ENCODE results near the gene ANGPTL2. TPM values are rescaled to one million over a fixed set of nuclear protein-coding genes. Genes with fewer than 3 reads are reported as not detected.
A peak's percentile ranks its signal among the peaks of the same experiment; 100 is the strongest.

The ANGPTL2 gene
- total and polyA plus RNA-seq, 4 experiments from 2014 or later: not detected

- peak overlapping the region in 2 of 7 donors; percentile 9 to 29 for H3K27ac Mint-ChIP-seq
- H3K4me1 Mint-ChIP-seq: peaks cover 11 to 24% (median 18%) of the 10 kb centered on the region in 4 donors
- H3K36me3 Mint-ChIP-seq: no peaks in the 10 kb centered on the region
- Histone ChIP-seq H3K9me3 (ENCODE audit: control insufficient read depth in 1 of 2, low read length in 2 of 2) (no peaks in the 10 kb centered on the region), H3K4me3 (ENCODE audit: low read length in 2 of 2) (no peak overlapping the region), H3K27ac (ENCODE audit: low read depth, low read length) (no peak overlapping the region), H3K36me3 (ENCODE audit: insufficient read depth, low read length) (no peaks in the 10 kb centered on the region), H3K4me1 (ENCODE audit: insufficient read depth, low read length) (peaks cover 22% of the 10 kb centered on the region), H3K27me3 (ENCODE audit: insufficient read depth, low read length) (no peaks in the 10 kb centered on the region)
- intact Hi-C loops (cut with micrococcal nuclease): loop anchor here (10.0 kb wide), 1 partner anchor 96 kb away; no protein-coding TSS in a partner anchor
- no peaks in the 10 kb centered on the region for H3K27me3 Mint-ChIP-seq
- ChIA-PET CTCF (ENCODE audit: partially characterized antibody) (interaction anchor here (0.9 to 1.0 kb wide), 2 partner anchors 203 to 221 kb away, joined by 3 read pairs; no protein-coding TSS in a partner anchor), POLR2A (ENCODE audit: partially characterized antibody) (no interaction called here)
- H3K9me3 Mint-ChIP-seq: no peaks in the 10 kb centered on the region
- DNase-seq: no peak
- H3K4me3 Mint-ChIP-seq: no peak overlapping the region
These were observed 38.7 kb upstream of the ANGPTL2 start for GRCh38 chr9:127161081-127161624.

GRCh38 chr9:127159949-127160610 lies 37.6 kb upstream of the ANGPTL2 start:
- CTCF ChIA-PET (ENCODE audit: partially characterized antibody): interaction anchor here (0.9 kb wide), 1 partner anchor 220 kb away, joined by 3 read pairs; no protein-coding TSS in a partner anchor
- H3K4me1 Mint-ChIP-seq: peaks cover 13 to 30% (median 23%) of the 10 kb centered on the region in 4 donors
- H3K9me3 ChIP-seq (ENCODE audit: control insufficient read depth in 1 of 2, low read length in 2 of 2): no peaks in the 10 kb centered on the region
- H3K9me3 Mint-ChIP-seq: no peaks in the 10 kb centered on the region
- POLR2A ChIA-PET (ENCODE audit: partially characterized antibody): no interaction called here
- intact Hi-C loops (cut with micrococcal nuclease): loop anchor here (10.0 kb wide), 1 partner anchor 95 kb away; no protein-coding TSS in a partner anchor
- H3K4me3 Mint-ChIP-seq: no peak overlapping the region
- no peaks in the 10 kb centered on the region for H3K36me3 Mint-ChIP-seq
- DNase-seq: no peak
- no peaks in the 10 kb centered on the region for H3K36me3 ChIP-seq (ENCODE audit: insufficient read depth, low read length)
- no peak overlapping the region for H3K4me3 ChIP-seq (ENCODE audit: low read length in 2 of 2)
- H3K4me1 ChIP-seq (ENCODE audit: insufficient read depth, low read length): peaks cover 26% of the 10 kb centered on the region
- peaks cover 0 to 2% of the 10 kb centered on the region in 2 donors for H3K27me3 Mint-ChIP-seq
- no peaks in the 10 kb centered on the region for H3K27me3 ChIP-seq (ENCODE audit: insufficient read depth, low read length)
- H3K27ac ChIP-seq (ENCODE audit: low read depth, low read length): no peak overlapping the region
- H3K27ac Mint-ChIP-seq: no peak overlapping the region

GRCh38 chr9:127159325-127159801 lies 36.9 kb upstream of the ANGPTL2 start:
- no peaks in the 10 kb centered on the region for H3K9me3 Mint-ChIP-seq
- intact Hi-C loops (cut with micrococcal nuclease): no loop called here
- ChIA-PET POLR2A (ENCODE audit: partially characterized antibody) (no interaction called here), CTCF (ENCODE audit: partially characterized antibody) (no interaction called here)
- no peak for DNase-seq
- H3K4me3 Mint-ChIP-seq: no peak overlapping the region
- Histone ChIP-seq H3K27ac (ENCODE audit: low read depth, low read length) (no peak overlapping the region), H3K36me3 (ENCODE audit: insufficient read depth, low read length) (no peaks in the 10 kb centered on the region), H3K4me3 (ENCODE audit: low read length in 2 of 2) (no peak overlapping the region), H3K4me1 (ENCODE audit: insufficient read depth, low read length) (peaks cover 34% of the 10 kb centered on the region), H3K9me3 (ENCODE audit: control insufficient read depth in 1 of 2, low read length in 2 of 2) (no peaks in the 10 kb centered on the region), H3K27me3 (ENCODE audit: insufficient read depth, low read length) (no peaks in the 10 kb centered on the region)
- peaks cover 20 to 37% (median 30%) of the 10 kb centered on the region in 4 donors for H3K4me1 Mint-ChIP-seq
- no peaks in the 10 kb centered on the region for H3K36me3 Mint-ChIP-seq
- H3K27ac Mint-ChIP-seq: no peak overlapping the region
- peaks cover 0 to 2% of the 10 kb centered on the region in 2 donors for H3K27me3 Mint-ChIP-seq

- Mint-ChIP-seq H3K4me1 (peaks cover 23 to 41% (median 34%) of the 10 kb centered on the region in 4 donors), H3K4me3 (no peak overlapping the region), H3K27ac (no peak overlapping the region), H3K27me3 (peaks cover 0 to 2% of the 10 kb centered on the region in 2 donors), H3K36me3 (no peaks in the 10 kb centered on the region), H3K9me3 (no peaks in the 10 kb centered on the region)
- H3K36me3 ChIP-seq (ENCODE audit: insufficient read depth, low read length): no peaks in the 10 kb centered on the region
- ChIA-PET POLR2A (ENCODE audit: partially characterized antibody) (no interaction called here), CTCF (ENCODE audit: partially characterized antibody) (no interaction called here)
- no peaks in the 10 kb centered on the region for H3K9me3 ChIP-seq (ENCODE audit: control insufficient read depth in 1 of 2, low read length in 2 of 2)
- intact Hi-C loops (cut with micrococcal nuclease): no loop called here
- H3K27ac ChIP-seq (ENCODE audit: low read depth, low read length): no peak overlapping the region
- peaks cover 38% of the 10 kb centered on the region for H3K4me1 ChIP-seq (ENCODE audit: insufficient read depth, low read length)
- no peaks in the 10 kb centered on the region for H3K27me3 ChIP-seq (ENCODE audit: insufficient read depth, low read length)
- H3K4me3 ChIP-seq (ENCODE audit: low read length in 2 of 2): no peak overlapping the region
- no peak for DNase-seq
These were observed 36.4 kb upstream of the ANGPTL2 start for GRCh38 chr9:127158786-127159324.

- H3K4me3 Mint-ChIP-seq: peak overlapping the region in 3 of 8 donors; percentile 9 to 81 (median 78)
- peaks cover 16% of the 10 kb centered on the region for H3K4me1 ChIP-seq (ENCODE audit: insufficient read depth, low read length)
- H3K9me3 Mint-ChIP-seq: no peaks in the 10 kb centered on the region
- no peaks in the 10 kb centered on the region for H3K9me3 ChIP-seq (ENCODE audit: control insufficient read depth in 1 of 2, low read length in 2 of 2)
- H3K36me3 Mint-ChIP-seq: no peaks in the 10 kb centered on the region
- DNase-seq: no peak
- peak overlapping the region in 5 of 7 donors; percentile 9 to 70 (median 15) for H3K27ac Mint-ChIP-seq
- no peaks in the 10 kb centered on the region for H3K36me3 ChIP-seq (ENCODE audit: insufficient read depth, low read length)
- intact Hi-C loops (cut with micrococcal nuclease): no loop called here
- CTCF ChIA-PET (ENCODE audit: partially characterized antibody): interaction anchor here (0.6 to 1.1 kb wide), 2 partner anchors 19 to 304 kb away, joined by 3 to 4 read pairs; no protein-coding TSS in a partner anchor
- peaks cover 13 to 22% (median 19%) of the 10 kb centered on the region in 4 donors for H3K4me1 Mint-ChIP-seq
- no peak overlapping the region for H3K4me3 ChIP-seq (ENCODE audit: low read length in 2 of 2)
- H3K27me3 Mint-ChIP-seq: peaks cover 0 to 2% of the 10 kb centered on the region in 2 donors
- H3K27me3 ChIP-seq (ENCODE audit: insufficient read depth, low read length): no peaks in the 10 kb centered on the region
- H3K27ac ChIP-seq (ENCODE audit: low read depth, low read length): no peak overlapping the region
- POLR2A ChIA-PET (ENCODE audit: partially characterized antibody): interaction anchor here (1.3 to 1.6 kb wide), 2 partner anchors 8 to 169 kb away, joined by 3 read pairs; no protein-coding TSS in a partner anchor
These were observed 33.0 kb upstream of the ANGPTL2 start for GRCh38 chr9:127155314-127155960.

GRCh38 chr9:127154390-127155191 lies 32.2 kb upstream of the ANGPTL2 start:
- Histone ChIP-seq H3K9me3 (ENCODE audit: control insufficient read depth in 1 of 2, low read length in 2 of 2) (no peaks in the 10 kb centered on the region), H3K4me3 (ENCODE audit: low read length in 2 of 2) (no peak overlapping the region), H3K4me1 (ENCODE audit: insufficient read depth, low read length) (peaks cover 16% of the 10 kb centered on the region), H3K36me3 (ENCODE audit: insufficient read depth, low read length) (no peaks in the 10 kb centered on the region), H3K27ac (ENCODE audit: low read depth, low read length) (no peak overlapping the region), H3K27me3 (ENCODE audit: insufficient read depth, low read length) (no peaks in the 10 kb centered on the region)
- Mint-ChIP-seq H3K27ac (peak overlapping the region in 6 of 7 donors; percentile 36 to 75 (median 62)), H3K27me3 (peaks cover 0 to 2% of the 10 kb centered on the region in 2 donors), H3K4me3 (peak overlapping the region in 7 of 8 donors; percentile 47 to 81 (median 66)), H3K4me1 (peaks cover 13 to 22% (median 19%) of the 10 kb centered on the region in 4 donors), H3K36me3 (no peaks in the 10 kb centered on the region), H3K9me3 (no peaks in the 10 kb centered on the region)
- DNase-seq: peak in 4 of 5 donors; percentile 1 to 11 (median 9)
- intact Hi-C loops (cut with micrococcal nuclease): no loop called here
- ChIA-PET CTCF (ENCODE audit: partially characterized antibody) (interaction anchor here (0.6 to 1.1 kb wide), 2 partner anchors 18 to 305 kb away, joined by 3 to 4 read pairs; no protein-coding TSS in a partner anchor), POLR2A (ENCODE audit: partially characterized antibody) (interaction anchor here (1.3 to 1.6 kb wide), 2 partner anchors 9 to 168 kb away, joined by 3 read pairs; no protein-coding TSS in a partner anchor)
